Loucy (cell line): Measurements from ENCODE around the gene TUT1.

Experiments
- H2AFZ ChIP-seq: fragments of 200-600 bp; sonication (generic); 2 replicates; pipeline ENCODE4 v1.6.0; 2016; ENCODE audit warnings: antibody characterized with exemption, mild to moderate bottlenecking, low read length, moderate library complexity
- H3F3A ChIP-seq: fragments of 200-600 bp; 2 replicates; pipeline ENCODE4 v1.6.0; 2016; ENCODE audit warnings: antibody characterized with exemption, low read depth, mild to moderate bottlenecking
- H3K27me3 ChIP-seq: fragments of 200-600 bp; sonication (generic); 2 replicates; pipeline ENCODE4 v1.6.1; 2014; ENCODE audit warnings: low read length, mild to moderate bottlenecking; ENCODE audit not compliant: insufficient read depth, poor library complexity, severe bottlenecking
- H3K36me3 ChIP-seq: fragments of 200-600 bp; sonication (generic); 2 replicates; pipeline ENCODE4 v1.6.1; 2016; ENCODE audit warnings: low read length; ENCODE audit not compliant: insufficient read depth
- H3K4me1 ChIP-seq: fragments of 200-600 bp; sonication (generic); 2 replicates; pipeline ENCODE4 v1.5.1; 2014; ENCODE audit warnings: low read length, mild to moderate bottlenecking; ENCODE audit not compliant: insufficient read depth, poor library complexity, severe bottlenecking
- H3K4me2 ChIP-seq: fragments of 200-600 bp; sonication (generic); 2 replicates; pipeline ENCODE4 v1.6.0; 2014; ENCODE audit warnings: antibody characterized with exemption, low read length, low read depth, mild to moderate bottlenecking; ENCODE audit not compliant: poor library complexity, severe bottlenecking
- H3K4me3 ChIP-seq: fragments of 200-600 bp; sonication (generic); 2 replicates; pipeline ENCODE4 v1.5.1; 2014; ENCODE audit warnings: low read length, mild to moderate bottlenecking, mixed read lengths; ENCODE audit not compliant: poor library complexity, severe bottlenecking
- H3K79me2 ChIP-seq: fragments of 200-600 bp; sonication (generic); 2 replicates; pipeline ENCODE4 v1.6.1; 2014; ENCODE audit warnings: low read length; ENCODE audit not compliant: insufficient read depth
- H3K9ac ChIP-seq: fragments of 200-600 bp; sonication (generic); 2 replicates; pipeline ENCODE4 v1.6.0; 2014; ENCODE audit warnings: mild to moderate bottlenecking, low read depth, low read length, moderate library complexity; ENCODE audit not compliant: poor library complexity, severe bottlenecking
- H3K9me2 ChIP-seq: fragments of 200-600 bp; sonication (generic); replicated peaks from 2 replicates; pipeline ENCODE4 v1.6.1; 2016; ENCODE audit warnings: low read depth, low read length, mixed read lengths
- H3K9me3 ChIP-seq: fragments of 200-600 bp; sonication (generic); 2 replicates; pipeline ENCODE4 v1.6.1; 2014; ENCODE audit warnings: mild to moderate bottlenecking, antibody characterized with exemption, low read length, low read depth; ENCODE audit not compliant: insufficient read depth
- H4K20me1 ChIP-seq: fragments of 200-600 bp; sonication (generic); 2 replicates; pipeline ENCODE4 v1.6.0; 2014; ENCODE audit warnings: antibody characterized with exemption, low read length, mild to moderate bottlenecking; ENCODE audit not compliant: insufficient read depth, poor library complexity, severe bottlenecking
- CTCF ChIP-seq: fragments of 200-600 bp; sonication (generic); conservative IDR thresholded peaks from 2 replicates; pipeline ENCODE4 v1.5.1; 2014; ENCODE audit warnings: mild to moderate bottlenecking, antibody characterized with exemption, low read length
- EZH2phosphoT487 ChIP-seq: fragments of 200-600 bp; IDR thresholded peaks from 2 replicates; pipeline ENCODE4 v1.6.1; 2018; ENCODE audit warnings: antibody characterized with exemption, mild to moderate bottlenecking, moderate library complexity, borderline replicate concordance

Gene TUT1

GRCh38 chr11:62532096-62532495 is 59.2 kb downstream of the TUT1 start:
- no peaks in the 10 kb centered on the region for H3F3A ChIP-seq
- no peaks in the 10 kb centered on the region for H3K27me3 ChIP-seq
- peaks cover 21% of the 10 kb centered on the region; the same call in 1 of the 2 replicates for H3K36me3 ChIP-seq
- H3K4me2 ChIP-seq = no peak overlapping the region
- no peak overlapping the region for H3K9ac ChIP-seq
- H3K4me3 ChIP-seq = no peak overlapping the region
- no peaks in the 10 kb centered on the region for H3K4me1 ChIP-seq
- H3K9me3 ChIP-seq = no peaks in the 10 kb centered on the region
- H3K9me2 ChIP-seq = no peaks in the 10 kb centered on the region
- TF ChIP-seq EZH2phosphoT487 (no peak), CTCF (no peak)
- no peak overlapping the region for H2AFZ ChIP-seq
- no peaks in the 10 kb centered on the region for H4K20me1 ChIP-seq
- no peaks in the 10 kb centered on the region for H3K79me2 ChIP-seq
